GM19438 (cell line): ENCODE data around the gene HOXA5.

Experiments
- ATAC-seq: cut with Tn5 transposase; IDR thresholded peaks from one replicate; pipeline ENCODE4 v1.9.1; 2021; ENCODE audit warnings: low read depth; ENCODE audit not compliant: unreplicated experiment

HOXA5 gene

GRCh38 chr7:27111042-27111750 is 32.3 kb downstream of the HOXA5 start:
- ATAC-seq = no peak

- no peak for ATAC-seq
Observed at GRCh38 chr7:27110186-27111031, 33.1 kb downstream of the HOXA5 start.

- ATAC-seq = no peak
Observed at GRCh38 chr7:27109466-27110185, 33.9 kb downstream of the HOXA5 start.

GRCh38 chr7:27108390-27109127 is 34.9 kb downstream of the HOXA5 start:
- ATAC-seq = no peak

- no peak for ATAC-seq
Observed at GRCh38 chr7:27107391-27108381, 35.8 kb downstream of the HOXA5 start.

- ATAC-seq = no peak
Observed at GRCh38 chr7:27106901-27107240, 36.6 kb downstream of the HOXA5 start.

- no peak for ATAC-seq
Observed at GRCh38 chr7:27106181-27106900, 37.1 kb downstream of the HOXA5 start.

- no peak for ATAC-seq
Observed at GRCh38 chr7:27105301-27106031, 38.0 kb downstream of the HOXA5 start.

GRCh38 chr7:27104341-27105058 is 39.0 kb downstream of the HOXA5 start:
- no peak for ATAC-seq

- ATAC-seq = no peak
Observed at GRCh38 chr7:27103489-27104226, 39.8 kb downstream of the HOXA5 start.

- ATAC-seq = no peak
Observed at GRCh38 chr7:27102581-27103442, 40.7 kb downstream of the HOXA5 start, which contains the start of gene HOXA2. Gene HOXA2, minus strand, starts transcription at chr7:27102683. Its CDS starts 183 bp downstream, at chr7:27102500.

GRCh38 chr7:27101957-27102580 is 41.4 kb downstream of the HOXA5 start:
- ATAC-seq = no peak

GRCh38 chr7:27101171-27101956 is 42.1 kb downstream of the HOXA5 start:
- no peak for ATAC-seq

GRCh38 chr7:27100694-27101170 is 42.7 kb downstream of the HOXA5 start:
- ATAC-seq = no peak
